ENCODE results near the gene GP5. TPM values are rescaled to one million over a fixed set of nuclear protein-coding genes. Genes with fewer than 3 reads are reported as not detected.

The GP5 gene
- total RNA-seq, 3 donors from 2014 or later = 0.07 to 0.19 TPM; not detected in 1

DNA sequence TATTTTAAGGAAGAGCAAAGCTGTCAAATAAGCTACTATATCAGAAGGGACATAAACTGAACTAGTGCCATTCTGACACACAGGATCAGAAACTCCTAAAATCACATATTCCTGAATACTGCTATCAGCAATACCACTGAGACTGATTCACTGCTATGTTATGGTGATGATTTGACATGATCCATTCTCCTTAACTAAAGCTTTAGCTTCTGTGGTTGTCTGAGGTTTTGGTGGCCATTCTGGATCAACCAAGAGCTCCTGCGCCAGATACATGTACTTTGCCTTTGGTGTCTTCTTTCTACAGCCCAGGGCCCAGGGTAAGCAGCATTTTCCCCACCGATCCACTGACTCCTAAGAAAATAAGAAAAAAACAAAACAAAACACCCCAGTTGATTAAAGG lies 6.7 kb upstream of the GP5 start:
- DNase-seq (no peak), ATAC-seq (no peak)
- TF ChIP-seq, protein P1, sequence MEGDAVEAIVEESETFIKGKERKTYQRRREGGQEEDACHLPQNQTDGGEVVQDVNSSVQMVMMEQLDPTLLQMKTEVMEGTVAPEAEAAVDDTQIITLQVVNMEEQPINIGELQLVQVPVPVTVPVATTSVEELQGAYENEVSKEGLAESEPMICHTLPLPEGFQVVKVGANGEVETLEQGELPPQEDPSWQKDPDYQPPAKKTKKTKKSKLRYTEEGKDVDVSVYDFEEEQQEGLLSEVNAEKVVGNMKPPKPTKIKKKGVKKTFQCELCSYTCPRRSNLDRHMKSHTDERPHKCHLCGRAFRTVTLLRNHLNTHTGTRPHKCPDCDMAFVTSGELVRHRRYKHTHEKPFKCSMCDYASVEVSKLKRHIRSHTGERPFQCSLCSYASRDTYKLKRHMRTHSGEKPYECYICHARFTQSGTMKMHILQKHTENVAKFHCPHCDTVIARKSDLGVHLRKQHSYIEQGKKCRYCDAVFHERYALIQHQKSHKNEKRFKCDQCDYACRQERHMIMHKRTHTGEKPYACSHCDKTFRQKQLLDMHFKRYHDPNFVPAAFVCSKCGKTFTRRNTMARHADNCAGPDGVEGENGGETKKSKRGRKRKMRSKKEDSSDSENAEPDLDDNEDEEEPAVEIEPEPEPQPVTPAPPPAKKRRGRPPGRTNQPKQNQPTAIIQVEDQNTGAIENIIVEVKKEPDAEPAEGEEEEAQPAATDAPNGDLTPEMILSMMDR (IDR thresholded peaks at IDR 0.05) = no peak
- Histone ChIP-seq H3K4me3 (no peak overlapping the region), H3K4me1 (ENCODE audit: low read depth) (no peaks in the 10 kb centered on the region), H3K36me3 (ENCODE audit: low read depth) (no peaks in the 10 kb centered on the region), H3K9me3 (no peaks in the 10 kb centered on the region)
- intact Hi-C loops (cut with DNase I, micrococcal nuclease) = loop anchor here (2.0 kb wide), 2 partner anchors 71 to 73 kb away; no protein-coding TSS in a partner anchor

DNA sequence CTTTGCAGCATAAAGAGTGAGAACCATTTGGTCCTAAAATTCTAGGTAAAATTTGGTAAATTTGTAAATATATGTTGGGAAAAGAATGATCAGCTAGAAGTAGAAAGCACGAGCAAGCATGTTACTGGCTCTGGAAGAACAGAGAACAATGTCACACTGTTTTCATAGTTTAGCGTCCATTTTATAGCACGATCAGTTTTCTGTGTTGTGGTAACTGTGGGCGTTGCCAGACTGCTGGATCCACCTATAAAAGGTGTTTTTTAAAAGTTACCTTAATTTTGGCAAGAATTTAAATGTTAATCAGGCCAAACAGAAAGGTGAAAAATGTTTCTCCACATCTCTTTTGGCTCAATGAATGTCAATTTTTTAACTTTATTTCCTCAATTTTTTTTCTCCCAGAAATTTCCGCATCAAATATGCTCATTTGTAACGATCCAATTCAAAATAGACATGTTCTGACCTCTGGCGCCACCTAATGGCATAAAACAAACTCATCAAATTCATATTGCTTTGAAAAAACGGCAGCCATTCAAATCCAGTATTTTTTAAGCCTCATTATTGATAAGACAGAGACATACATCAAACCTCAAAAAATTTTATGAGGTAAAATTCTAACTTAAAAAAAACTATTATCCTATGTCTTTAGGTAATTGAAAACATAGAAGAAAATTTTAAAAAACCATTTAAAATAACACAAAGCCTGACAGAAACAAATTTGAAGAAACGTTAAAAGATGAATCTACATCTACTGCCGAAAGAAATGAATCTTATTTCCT lies 5.5 kb upstream of the GP5 start:
- no peak overlapping the region for H3K4me3 ChIP-seq
- DNase-seq (peak in 1 of 3 donors; percentile 88), ATAC-seq (peak; percentile 85)
- intact Hi-C loops (cut with DNase I, micrococcal nuclease) = loop anchor here (2.0 kb wide), 2 partner anchors 70 to 72 kb away; no protein-coding TSS in a partner anchor
- no peaks in the 10 kb centered on the region for H3K4me1 ChIP-seq (ENCODE audit: low read depth)
- no peaks in the 10 kb centered on the region for H3K36me3 ChIP-seq (ENCODE audit: low read depth)
- H3K9me3 ChIP-seq = no peaks in the 10 kb centered on the region
- TF ChIP-seq, protein P1 (IDR thresholded peaks at IDR 0.05) = peak; percentile 21

DNA sequence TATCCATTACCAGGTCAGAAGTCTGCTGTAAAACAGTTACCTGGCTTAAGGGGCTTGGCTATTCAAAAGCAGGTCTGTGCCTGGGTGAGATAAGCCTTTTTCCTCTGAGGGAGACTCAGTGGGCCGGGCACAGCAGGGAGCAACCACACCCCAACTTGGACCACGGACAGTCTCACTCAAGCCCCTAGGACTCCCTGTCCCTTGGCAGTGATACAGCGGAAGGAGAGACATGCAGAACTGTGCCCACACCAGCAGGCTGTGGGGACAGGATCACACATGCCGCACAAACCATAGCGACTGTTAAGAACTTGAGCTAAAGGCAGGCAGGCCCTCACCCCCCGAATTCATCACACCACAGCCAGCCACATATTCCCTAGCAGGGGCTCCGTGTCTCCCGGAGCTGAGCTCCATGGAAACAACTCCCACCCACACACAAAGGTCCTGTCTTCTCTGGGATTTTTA lies 2.8 kb upstream of the GP5 start:
- no peak overlapping the region for H3K4me3 ChIP-seq
- intact Hi-C loops (cut with DNase I, micrococcal nuclease) = no loop called here
- DNase-seq = no peak

DNA sequence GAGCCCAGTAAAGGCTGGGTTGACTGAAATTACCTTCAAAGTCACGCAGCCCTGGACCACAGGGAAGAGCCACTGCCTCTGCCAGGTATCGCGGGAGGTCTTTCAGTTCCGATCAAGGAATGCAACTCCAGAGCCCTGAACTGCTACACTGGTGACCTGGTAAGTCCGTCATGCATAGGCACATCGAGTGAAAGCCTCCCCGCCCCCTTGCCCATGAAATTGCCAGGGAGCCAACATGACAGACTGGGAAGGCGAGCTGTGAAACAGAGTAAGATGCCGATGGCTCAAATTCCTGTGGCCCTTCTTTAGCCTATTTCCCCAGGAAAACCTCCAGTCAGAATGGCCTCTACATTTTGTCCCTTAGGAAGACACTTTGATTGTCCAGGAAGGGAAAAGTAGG lies 2.3 kb upstream of the GP5 start:
- Histone ChIP-seq H3K4me1 (ENCODE audit: low read depth) (peaks cover 19% of the 10 kb centered on the region), H3K36me3 (ENCODE audit: low read depth) (no peaks in the 10 kb centered on the region), H3K9me3 (no peaks in the 10 kb centered on the region), H3K4me3 (no peak overlapping the region)
- TF ChIP-seq, protein P1 (IDR thresholded peaks at IDR 0.05) = no peak
- DNase-seq (no peak), ATAC-seq (no peak)
- intact Hi-C loops (cut with DNase I, micrococcal nuclease) = no loop called here

More for the DNA sequence above, 2.8 kb upstream of the GP5 start:
- TF ChIP-seq, protein P1 (IDR thresholded peaks at IDR 0.05) = no peak
- no peaks in the 10 kb centered on the region for H3K36me3 ChIP-seq (ENCODE audit: low read depth)
- ATAC-seq = no peak
- H3K9me3 ChIP-seq = no peaks in the 10 kb centered on the region
- H3K4me1 ChIP-seq (ENCODE audit: low read depth) = peaks cover 14% of the 10 kb centered on the region

DNA sequence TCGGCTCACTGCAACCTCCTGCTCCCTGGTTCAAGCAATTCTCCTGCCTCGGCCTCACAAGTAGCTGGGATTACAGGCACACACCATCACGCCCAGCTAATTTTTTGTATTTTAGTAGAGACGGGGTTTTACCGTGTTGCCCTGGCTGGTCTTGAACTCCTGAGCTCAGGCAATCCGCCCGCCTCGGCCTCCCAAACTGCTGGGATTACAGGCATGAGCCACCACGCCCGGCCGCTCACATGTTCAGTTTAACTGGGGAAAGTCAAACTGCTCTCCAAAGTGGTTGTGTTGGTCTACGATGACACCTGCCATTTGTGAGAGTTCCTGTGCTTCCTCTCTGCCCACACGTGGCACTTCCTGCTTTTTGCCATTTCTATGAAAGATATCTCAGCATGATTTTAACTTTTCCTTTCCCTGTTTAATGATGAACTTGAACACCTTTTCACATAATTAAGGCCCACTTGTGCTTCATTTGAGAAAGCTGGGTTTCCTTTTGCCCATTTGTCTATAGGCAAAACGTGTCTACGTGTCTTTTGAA lies 877 bp upstream of the GP5 start:
- H3K9me3 ChIP-seq = no peaks in the 10 kb centered on the region
- no peak for ATAC-seq
- TF ChIP-seq, protein P1 (IDR thresholded peaks at IDR 0.05) = no peak
- H3K4me3 ChIP-seq = no peak overlapping the region
- peaks cover 26% of the 10 kb centered on the region for H3K4me1 ChIP-seq (ENCODE audit: low read depth)
- intact Hi-C loops (cut with DNase I, micrococcal nuclease) = no loop called here
- DNase-seq = no peak
- no peaks in the 10 kb centered on the region for H3K36me3 ChIP-seq (ENCODE audit: low read depth)
